Peyer's patch (tissue), 4 donors: ENCODE measurements around the gene SIAH1. TPM values are rescaled to one million over a fixed set of nuclear protein-coding genes. Genes with fewer than 3 reads are reported as not detected.
"Not testable (repeated sequence)": the region's sequence is repeated elsewhere in the genome, so short reads cannot be mapped to it uniquely, and the experiment has no call there.

Experiments
- DNase-seq, 3 donors: peaks; one replicate each; pipeline ENCODE4 v3.0.0-alpha.2; 2017 to 2019
- H3K27ac ChIP-seq, 4 donors: fragments of 200-600 bp; sonication (generic); one replicate each; pipeline ENCODE4 v1.5.1; 2016 to 2019
- H3K27me3 ChIP-seq, 2 donors: fragments of 200-600 bp; sonication (generic); one replicate each; pipeline ENCODE4 v1.5.1; 2019
- H3K36me3 ChIP-seq, 3 donors: fragments of 200-600 bp; sonication (generic); one replicate each; pipeline ENCODE4 v1.5.1; 2016 to 2019
- H3K4me1 ChIP-seq, 4 donors: fragments of 200-600 bp; sonication (generic); one replicate each; pipeline ENCODE4 v1.5.1; 2016 to 2019
- H3K4me3 ChIP-seq, 4 donors: fragments of 200-600 bp; sonication (generic); 1 replicate in 3 of 4; 2 replicates in 1 of 4; pipeline ENCODE4 v1.5.1; 2016 to 2019; ENCODE audit warnings: mild to moderate bottlenecking in 1 of 4
- H3K9me3 ChIP-seq, 4 donors: fragments of 200-600 bp; sonication (generic); one replicate each; pipeline ENCODE4 v1.5.1; 2016 to 2019; ENCODE audit warnings: mild to moderate bottlenecking in 1 of 4
- CTCF ChIP-seq, 6 experiments: fragments of 450-650 bp in 4 of 6; fragments of 200-600 bp in 2 of 6; sonication (generic) in 1 of 6; IDR thresholded peaks; one replicate each; pipeline ENCODE4 v1.5.1; 2017 to 2019; ENCODE audit warnings: antibody characterized with exemption in 6 of 6, mild to moderate bottlenecking in 3 of 6, moderate library complexity in 1 of 6
- POLR2A ChIP-seq, 2 donors: fragments of 450-650 bp; IDR thresholded peaks; one replicate each; pipeline ENCODE4 v1.5.1; 2017; ENCODE audit warnings: antibody characterized with exemption in 2 of 2, mild to moderate bottlenecking in 2 of 2, moderate library complexity in 2 of 2
- total RNA-seq, 4 donors: library from RNA; depleted of rRNA; stranded (reverse); fragments of >200 nt; gene quantifications; one replicate each; pipeline ENCODE4 v1.1.0, GENCODE V29; 2016

SIAH1 gene
- total RNA-seq, 4 donors from 2014 or later, result 27.7 to 35.3 (median 31.4) TPM

- H3K36me3 ChIP-seq, result no peaks in the 10 kb centered on the region
- no peak overlapping the region for H3K4me3 ChIP-seq
- DNase-seq, result no peak
- TF ChIP-seq POLR2A (IDR thresholded peaks at IDR 0.05) (no peak), CTCF (IDR thresholded peaks at IDR 0.05) (peak in 2 of 6 experiments; percentile 22 to 37)
- H3K27ac ChIP-seq, result no peak overlapping the region
- H3K4me1 ChIP-seq, result no peaks in the 10 kb centered on the region
- H3K9me3 ChIP-seq, result no peaks in the 10 kb centered on the region
- no peaks in the 10 kb centered on the region for H3K27me3 ChIP-seq
Measured at GRCh38 chr16:48420437-48420836, 35.2 kb upstream of the SIAH1 start.

GRCh38 chr16:48416617-48417016 lies 31.4 kb upstream of the SIAH1 start:
- H3K4me1 ChIP-seq, H3K4me3 ChIP-seq, H3K36me3 ChIP-seq, H3K9me3 ChIP-seq, H3K27ac ChIP-seq, DNase-seq, H3K27me3 ChIP-seq: not testable (repeated sequence)

GRCh38 chr16:48413272-48413671 lies 28.1 kb upstream of the SIAH1 start:
- Histone ChIP-seq H3K27ac (no peak overlapping the region), H3K9me3 (no peaks in the 10 kb centered on the region), H3K4me1 (peaks cover 0 to 11% (median 0%) of the 10 kb centered on the region in 4 donors), H3K4me3 (no peak overlapping the region), H3K36me3 (no peaks in the 10 kb centered on the region), H3K27me3 (no peaks in the 10 kb centered on the region)
- DNase-seq, result no peak
- TF ChIP-seq CTCF (IDR thresholded peaks at IDR 0.05) (no peak), POLR2A (IDR thresholded peaks at IDR 0.05) (no peak)

GRCh38 chr16:48409839-48410632 lies 24.8 kb upstream of the SIAH1 start:
- H3K27ac ChIP-seq, result peak overlapping the region in 3 of 4 donors; percentile 54 to 92 (median 82)
- H3K4me1 ChIP-seq, result peaks cover 0 to 24% (median 2%) of the 10 kb centered on the region in 4 donors
- no peaks in the 10 kb centered on the region for H3K9me3 ChIP-seq
- peak in 2 of 3 donors; percentile 76 to 82 for DNase-seq
- H3K27me3 ChIP-seq, result no peaks in the 10 kb centered on the region
- no peaks in the 10 kb centered on the region for H3K36me3 ChIP-seq
- TF ChIP-seq CTCF (IDR thresholded peaks at IDR 0.05), result no peak
- TF ChIP-seq POLR2A (IDR thresholded peaks at IDR 0.05), result no peak
- peak overlapping the region in 1 of 4 donors; percentile 17 for H3K4me3 ChIP-seq

GRCh38 chr16:48408688-48409087 lies 23.5 kb upstream of the SIAH1 start:
- peaks cover 0 to 24% (median 2%) of the 10 kb centered on the region in 4 donors for H3K4me1 ChIP-seq
- H3K9me3 ChIP-seq, result no peaks in the 10 kb centered on the region
- no peak for TF ChIP-seq CTCF (IDR thresholded peaks at IDR 0.05)
- peak overlapping the region in 1 of 4 donors; percentile 82 for H3K27ac ChIP-seq
- H3K4me3 ChIP-seq, result no peak overlapping the region
- no peaks in the 10 kb centered on the region for H3K27me3 ChIP-seq
- DNase-seq, result no peak
- H3K36me3 ChIP-seq, result no peaks in the 10 kb centered on the region

GRCh38 chr16:48405907-48406306 lies 20.7 kb upstream of the SIAH1 start:
- peaks cover 0 to 23% (median 2%) of the 10 kb centered on the region in 4 donors for H3K4me1 ChIP-seq
- no peaks in the 10 kb centered on the region for H3K9me3 ChIP-seq
- DNase-seq, result peak in 1 of 3 donors; percentile 73
- no peaks in the 10 kb centered on the region for H3K36me3 ChIP-seq
- H3K27ac ChIP-seq, result peak overlapping the region in 3 of 4 donors; percentile 73 to 89 (median 80)
- TF ChIP-seq CTCF (IDR thresholded peaks at IDR 0.05) (no peak), POLR2A (IDR thresholded peaks at IDR 0.05) (peak; percentile 12 to 36)
- no peaks in the 10 kb centered on the region for H3K27me3 ChIP-seq
- no peak overlapping the region for H3K4me3 ChIP-seq
